D721Med (cell line): ENCODE measurements around the gene OGDH.
A peak's percentile ranks its signal among the peaks of the same experiment; 100 is the strongest.

Experiments used
- DNase-seq: peaks from one replicate; pipeline ENCODE4 v3.0.0; 2011; ENCODE audit warnings: low spot score; ENCODE audit not compliant: insufficient read length
- FAIRE-seq: peaks from 2 replicates; lab custom pipeline; 2011; peaks lifted over from hg19 to GRCh38; lab: Jason Lieb, UNC
- CTCF ChIP-seq: IDR thresholded peaks from 2 replicates; pipeline ENCODE4 v1.5.1; 2012; ENCODE audit warnings: mild to moderate bottlenecking, control low read depth; ENCODE audit not compliant: insufficient read depth; ENCODE audit errors: missing control alignments

The OGDH gene

DNA sequence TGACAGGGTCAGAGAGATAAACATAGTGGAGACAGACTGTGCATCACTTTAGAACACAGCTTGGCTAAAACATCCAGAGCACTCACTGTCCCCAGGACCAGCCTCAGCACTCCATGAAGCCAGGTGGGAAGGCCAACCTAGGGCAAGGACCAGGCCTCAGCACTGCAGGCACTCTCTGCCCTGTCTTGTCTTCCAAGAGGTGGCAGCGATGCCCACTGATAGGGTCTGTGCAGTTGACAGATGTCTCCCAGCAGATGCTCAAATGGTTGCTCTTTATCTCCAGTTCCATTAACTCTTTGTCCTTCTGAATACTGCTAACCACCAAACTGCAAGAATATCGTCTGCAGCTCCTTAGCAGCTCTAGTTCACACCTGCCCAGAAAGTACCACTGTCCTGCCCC is 41.8 kb upstream of the OGDH start:
- TF ChIP-seq CTCF, result no peak
- FAIRE-seq, result no peak

GRCh38 chr7:44565097-44565794 is 41.2 kb upstream of the OGDH start:
- FAIRE-seq, result no peak

More for the DNA sequence above, 41.8 kb upstream of the OGDH start:
- no peak for DNase-seq

GRCh38 chr7:44565795-44566559 is 40.5 kb upstream of the OGDH start:
- no peak for TF ChIP-seq CTCF
- FAIRE-seq, result no peak

More at GRCh38 chr7:44565097-44565794, 41.2 kb upstream of the OGDH start:
- peak; percentile 58 for DNase-seq
- peak; percentile 81 for TF ChIP-seq CTCF

DNA sequence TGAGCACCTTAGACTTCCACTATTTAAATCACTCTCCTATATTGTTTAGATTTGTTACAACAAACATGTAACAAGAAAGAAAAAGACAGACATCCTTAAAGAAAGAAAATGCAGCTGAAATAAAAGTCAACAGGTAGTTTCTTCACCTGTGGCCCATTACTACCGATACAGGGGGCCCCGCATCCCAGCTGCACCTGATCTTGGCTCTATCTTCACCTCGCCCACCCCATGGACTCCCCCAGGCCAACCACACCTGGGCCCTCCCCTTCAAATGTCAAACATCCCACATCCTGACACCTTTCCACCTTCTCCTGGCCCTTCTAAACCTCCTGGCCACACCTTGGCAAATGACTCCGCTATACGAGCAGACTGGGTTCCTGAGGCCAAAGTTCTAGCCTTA is 39.7 kb upstream of the OGDH start:
- DNase-seq, result no peak
- FAIRE-seq, result no peak
- no peak for TF ChIP-seq CTCF

More at GRCh38 chr7:44565795-44566559, 40.5 kb upstream of the OGDH start:
- DNase-seq, result no peak

GRCh38 chr7:44567884-44568283 is 38.5 kb upstream of the OGDH start:
- FAIRE-seq, result no peak
- TF ChIP-seq CTCF, result no peak
- no peak for DNase-seq

- FAIRE-seq (no peak), DNase-seq (no peak)
- TF ChIP-seq CTCF, result no peak
Observed at GRCh38 chr7:44568771-44569560, 37.5 kb upstream of the OGDH start.
